K562 (cell line): Measurements from ENCODE around the gene NLRC3. TPM values are rescaled to one million over a fixed set of nuclear protein-coding genes. Genes with fewer than 3 reads are reported as not detected.

Experiments used
- L3MBTL2 ChIP-seq: fragments of 450-650 bp; IDR thresholded peaks from 2 replicates; pipeline ENCODE4 v1.6.1; 2016; ENCODE audit warnings: mild to moderate bottlenecking, moderate library complexity
- polyA plus RNA-seq, 8 experiments: library from polyadenylated mRNA; depleted of rRNA in 4 of 8; stranded (reverse) in 5 of 8; unstranded in 3 of 8; fragments of >200 nt; fragmentation: Nextera tagmentation in 2 of 8; fragmentation: Illumina TruSeq in 1 of 8; extraction: Ambion mirVana in 2 of 8; extraction: Trizol in 1 of 8; gene quantifications; 2 replicates each; pipeline versions ENCODE4 v1.2.1 to v1.2.3, GENCODE V29; 2011 to 2014; ENCODE audit warnings: inconsistent platforms in 1 of 8, missing spikeins in 1 of 8
- total RNA-seq, 7 experiments: library from RNA; depleted of rRNA in 6 of 7; stranded (reverse); fragments of >200 nt in 6 of 7; fragmentation: Illumina TruSeq in 2 of 7; extraction: Trizol in 2 of 7; gene quantifications; 2 replicates each; pipeline versions ENCODE4 v1.2.1 to v1.2.3, GENCODE V29; 2011 to 2021; ENCODE audit warnings: low replicate concordance in 1 of 7
- TF ChIP-seq, protein P1 (sequence below): fragments of 250-450 bp; sonication (Bioruptor Pico); IDR thresholded peaks from 2 replicates; pipeline ENCODE4 v1.5.0; 2020; ENCODE audit warnings: mild to moderate bottlenecking, borderline replicate concordance
- TF ChIP-seq, protein P2 (sequence below), 3 experiments: fragments of 200-800 bp in 1 of 3; sonication (Bioruptor generic) in 1 of 3; sonication (generic) in 1 of 3; formaldehyde crosslinking in 1 of 3; IDR thresholded peaks; 2 replicates each; pipeline versions ENCODE4 v1.6.1 to v1.8.0; 2016 to 2022; ENCODE audit warnings: mild to moderate bottlenecking in 2 of 3, missing compliant biosample characterization in 2 of 3, missing genetic modification characterization in 2 of 3, missing genetic modification reagents in 1 of 3

Gene NLRC3
- total and polyA plus RNA-seq, 9 of the 15 experiments (the other 6 are each of a cell fraction or from before 2014, with no cell fraction given) = 0.03 to 0.13 (median 0.03) TPM; not detected in 4

DNA sequence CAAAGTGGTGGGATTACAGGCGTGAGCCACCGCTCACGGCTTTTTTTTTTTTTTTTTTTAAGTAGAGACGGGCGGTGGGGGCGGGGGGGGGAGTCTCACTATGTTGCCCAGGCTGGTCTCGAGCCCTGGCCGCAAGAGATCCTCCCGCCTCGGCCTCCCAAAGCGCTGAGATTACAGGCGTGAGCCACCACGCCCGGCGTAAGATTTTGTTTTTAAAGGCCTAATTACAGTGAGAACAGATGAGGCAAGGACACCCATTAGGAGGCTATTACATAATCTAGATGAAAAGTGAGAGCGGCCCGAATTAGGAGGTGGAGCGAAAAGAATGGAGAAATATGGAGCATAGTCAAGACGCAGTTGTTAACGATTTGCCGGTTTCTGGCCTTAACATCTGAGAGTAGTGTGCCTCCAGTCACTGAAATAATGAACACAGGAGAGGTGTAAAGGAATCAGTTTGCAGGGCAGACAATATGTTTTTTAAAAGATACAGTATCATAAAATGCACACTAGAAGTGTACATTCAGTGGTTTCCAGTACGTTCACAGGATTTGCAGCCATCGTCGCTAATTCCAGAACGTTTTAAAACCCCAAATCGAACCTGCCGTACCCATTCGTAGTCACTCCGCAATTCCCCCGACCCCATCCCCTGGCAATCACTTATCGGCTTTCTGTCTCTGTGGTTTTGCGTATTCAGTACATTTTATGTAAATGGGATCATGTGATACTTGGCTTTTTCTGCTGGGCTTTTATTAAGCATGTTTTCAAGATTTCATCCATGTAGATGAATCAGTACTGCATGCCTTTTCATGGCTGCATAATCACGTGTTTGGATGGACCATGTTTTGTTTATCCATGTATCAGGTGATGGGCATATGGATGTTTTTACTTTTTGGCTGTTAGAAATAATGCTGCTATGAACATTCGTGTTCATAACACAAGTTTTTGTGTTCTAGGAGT lies 35.6 kb upstream of the NLRC3 start (continued):
- TF ChIP-seq, protein P1, sequence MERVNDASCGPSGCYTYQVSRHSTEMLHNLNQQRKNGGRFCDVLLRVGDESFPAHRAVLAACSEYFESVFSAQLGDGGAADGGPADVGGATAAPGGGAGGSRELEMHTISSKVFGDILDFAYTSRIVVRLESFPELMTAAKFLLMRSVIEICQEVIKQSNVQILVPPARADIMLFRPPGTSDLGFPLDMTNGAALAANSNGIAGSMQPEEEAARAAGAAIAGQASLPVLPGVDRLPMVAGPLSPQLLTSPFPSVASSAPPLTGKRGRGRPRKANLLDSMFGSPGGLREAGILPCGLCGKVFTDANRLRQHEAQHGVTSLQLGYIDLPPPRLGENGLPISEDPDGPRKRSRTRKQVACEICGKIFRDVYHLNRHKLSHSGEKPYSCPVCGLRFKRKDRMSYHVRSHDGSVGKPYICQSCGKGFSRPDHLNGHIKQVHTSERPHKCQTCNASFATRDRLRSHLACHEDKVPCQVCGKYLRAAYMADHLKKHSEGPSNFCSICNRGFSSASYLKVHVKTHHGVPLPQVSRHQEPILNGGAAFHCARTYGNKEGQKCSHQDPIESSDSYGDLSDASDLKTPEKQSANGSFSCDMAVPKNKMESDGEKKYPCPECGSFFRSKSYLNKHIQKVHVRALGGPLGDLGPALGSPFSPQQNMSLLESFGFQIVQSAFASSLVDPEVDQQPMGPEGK (CRISPR knock-in tag) = no peak
- TF ChIP-seq, protein P2, sequence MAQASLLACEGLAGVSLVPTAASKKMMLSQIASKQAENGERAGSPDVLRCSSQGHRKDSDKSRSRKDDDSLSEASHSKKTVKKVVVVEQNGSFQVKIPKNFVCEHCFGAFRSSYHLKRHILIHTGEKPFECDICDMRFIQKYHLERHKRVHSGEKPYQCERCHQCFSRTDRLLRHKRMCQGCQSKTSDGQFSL (CRISPR knock-in tag; IDR thresholded peaks at IDR 0.05) = no peak
- TF ChIP-seq, protein P2 (tag; IDR thresholded peaks at IDR 0.05) = 0 out of 4 replicates have a peak, but pooled peaks of 1 of the 2 experiments have one; percentile 52
- no peak for TF ChIP-seq L3MBTL2
